GM12891 (cell line): ENCODE measurements around the gene NDST4.

ENCODE experiments used
- PAX5 ChIP-seq: IDR thresholded peaks from 2 replicates; pipeline ENCODE4 v1.6.1; 2011; ENCODE audit warnings: low read length, moderate library complexity, mild to moderate bottlenecking; ENCODE audit not compliant: insufficient read depth, severe bottlenecking
- POLR2A ChIP-seq: IDR thresholded peaks from 2 replicates; pipeline ENCODE4 v1.6.1; 2011; ENCODE audit warnings: low read depth, low read length, control low read depth
- POLR2AphosphoS5 ChIP-seq: IDR thresholded peaks from 2 replicates; pipeline ENCODE4 v1.6.1; 2011; ENCODE audit warnings: low read depth, low read length, control low read depth
- SPI1 ChIP-seq: IDR thresholded peaks from 2 replicates; pipeline ENCODE4 v1.6.1; 2011; ENCODE audit warnings: low read depth, low read length, control low read depth
- TAF1 ChIP-seq: IDR thresholded peaks from 2 replicates; pipeline ENCODE4 v1.6.1; 2011; ENCODE audit warnings: low read depth, low read length, control low read depth

DNA sequence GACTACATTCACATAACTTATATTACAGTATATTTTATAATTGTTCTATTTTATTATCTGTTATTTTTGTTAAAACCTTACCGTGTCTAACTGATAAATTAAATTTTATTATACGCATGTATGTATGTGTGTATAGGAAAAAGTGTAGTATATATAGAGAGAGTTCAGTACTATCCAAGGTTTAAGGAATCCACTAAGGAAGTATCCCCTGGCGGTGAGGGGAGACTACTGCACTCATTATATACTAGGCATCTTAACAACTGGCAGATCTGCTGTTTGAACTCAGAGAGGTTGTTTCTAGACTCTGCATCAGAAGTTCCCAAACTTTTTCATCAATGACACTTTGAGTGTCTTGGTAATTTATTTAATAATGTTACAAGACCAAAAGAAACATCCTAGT is 70.9 kb downstream of the NDST4 start:
- TF ChIP-seq POLR2A: no peak
- TF ChIP-seq TAF1: no peak
- no peak for TF ChIP-seq SPI1
- no peak for TF ChIP-seq POLR2AphosphoS5
- no peak for TF ChIP-seq PAX5
